ENCODE data around the gene CAPN12. TPM values are rescaled to one million over a fixed set of nuclear protein-coding genes. Genes with fewer than 3 reads are reported as not detected.
A peak's percentile ranks its signal among the peaks of the same experiment; 100 is the strongest.

Gene CAPN12
- total RNA-seq, 1 experiment from 2014 or later, result 14.7 TPM

- intact Hi-C loops (cut with micrococcal nuclease; ENCODE audit: unreplicated experiment), result loop anchor here (10.0 kb wide), 1 partner anchor 211 kb away; the partner anchor contains the start of genes MRPS12 and SARS2
- peaks cover 18% of the 10 kb centered on the region for H3K4me1 Mint-ChIP-seq (ENCODE audit: low read depth, unreplicated experiment)
- no peak overlapping the region for H3K4me3 Mint-ChIP-seq (ENCODE audit: low read depth, unreplicated experiment)
- H3K27me3 Mint-ChIP-seq (ENCODE audit: unreplicated experiment), result no peaks in the 10 kb centered on the region
- TSS peak; percentile 83 for BruUV-seq (replicated peaks)
- H3K36me3 Mint-ChIP-seq (ENCODE audit: insufficient read depth, unreplicated experiment), result peaks cover 100% of the 10 kb centered on the region
- H3K27ac Mint-ChIP-seq (ENCODE audit: unreplicated experiment), result peak overlapping the region; percentile 77
- no peaks in the 10 kb centered on the region for H3K9me3 Mint-ChIP-seq (ENCODE audit: low read depth, unreplicated experiment)
- DNase-seq, result no peak
- no peak for TF ChIP-seq CTCF (IDR thresholded peaks at IDR 0.05; ENCODE audit: unreplicated experiment)
- CTCF ChIA-PET, result interaction anchor here (0.6 to 1.1 kb wide), 3 partner anchors 106 to 322 kb away, joined by 4 read pairs; partner anchors contain the start of genes ECH1 and FAM98C
Measured at GRCh38 chr19:38723990-38724854, 20.1 kb downstream of the CAPN12 start.

GRCh38 chr19:38723606-38723965, 20.7 kb downstream of the CAPN12 start:
- Mint-ChIP-seq H3K9me3 (ENCODE audit: low read depth, unreplicated experiment) (no peaks in the 10 kb centered on the region), H3K4me3 (ENCODE audit: low read depth, unreplicated experiment) (no peak overlapping the region), H3K27me3 (ENCODE audit: unreplicated experiment) (no peaks in the 10 kb centered on the region), H3K4me1 (ENCODE audit: low read depth, unreplicated experiment) (peaks cover 22% of the 10 kb centered on the region), H3K36me3 (ENCODE audit: insufficient read depth, unreplicated experiment) (peaks cover 100% of the 10 kb centered on the region), H3K27ac (ENCODE audit: unreplicated experiment) (peak overlapping the region; percentile 77)
- no TSS peak for BruUV-seq (replicated peaks)
- TF ChIP-seq CTCF (IDR thresholded peaks at IDR 0.05; ENCODE audit: unreplicated experiment), result no peak
- CTCF ChIA-PET, result interaction anchor here (0.6 to 1.1 kb wide), 3 partner anchors 63 to 321 kb away, joined by 3 to 4 read pairs (median 4); partner anchors contain the start of genes ECH1 and FAM98C
- intact Hi-C loops (cut with micrococcal nuclease; ENCODE audit: unreplicated experiment), result loop anchor here (10.0 kb wide), 1 partner anchor 211 kb away; the partner anchor contains the start of genes MRPS12 and SARS2
- no peak for DNase-seq

GRCh38 chr19:38722947-38723605, 21.2 kb downstream of the CAPN12 start:
- H3K27ac Mint-ChIP-seq (ENCODE audit: unreplicated experiment), result peak overlapping the region; percentile 77

More at GRCh38 chr19:38722947-38723605, 21.2 kb downstream of the CAPN12 start:
- Mint-ChIP-seq H3K4me1 (ENCODE audit: low read depth, unreplicated experiment) (peaks cover 19% of the 10 kb centered on the region), H3K36me3 (ENCODE audit: insufficient read depth, unreplicated experiment) (peaks cover 100% of the 10 kb centered on the region), H3K4me3 (ENCODE audit: low read depth, unreplicated experiment) (no peak overlapping the region), H3K27me3 (ENCODE audit: unreplicated experiment) (no peaks in the 10 kb centered on the region), H3K9me3 (ENCODE audit: low read depth, unreplicated experiment) (no peaks in the 10 kb centered on the region)
- intact Hi-C loops (cut with micrococcal nuclease; ENCODE audit: unreplicated experiment), result loop anchor here (10.0 kb wide), 1 partner anchor 212 kb away; the partner anchor contains the start of genes MRPS12 and SARS2
- CTCF ChIA-PET, result interaction anchor here (0.5 to 1.1 kb wide), 4 partner anchors 63 to 285 kb away, joined by 3 to 4 read pairs (median 4); partner anchors contain the start of gene ECH1
- TF ChIP-seq CTCF (IDR thresholded peaks at IDR 0.05; ENCODE audit: unreplicated experiment), result no peak
- DNase-seq, result no peak
- no TSS peak for BruUV-seq (replicated peaks)
